Esophagus muscularis mucosa (tissue), 4 donors: ENCODE results near the gene ANKRD39. TPM values are rescaled to one million over a fixed set of nuclear protein-coding genes. Genes with fewer than 3 reads are reported as not detected.

Experiments
- DNase-seq: peaks from one replicate; pipeline ENCODE4 v3.0.0-alpha.2; 2017; ENCODE audit errors: extremely low spot score
- H3K27ac ChIP-seq, 4 donors: fragments of 200-600 bp; sonication (generic); replicated peaks in 1 of 4; 1 replicate in 3 of 4; 2 replicates in 1 of 4; pipeline ENCODE4 v1.5.1; 2016 to 2019; ENCODE audit warnings: mild to moderate bottlenecking in 1 of 4
- H3K27me3 ChIP-seq, 4 donors: fragments of 200-600 bp; sonication (generic); one replicate each; pipeline versions ENCODE4 v1.5.1 to v1.6.0; 2016 to 2019
- H3K36me3 ChIP-seq, 4 donors: fragments of 200-600 bp; sonication (generic); one replicate each; pipeline ENCODE4 v1.5.1; 2016 to 2019
- H3K4me1 ChIP-seq, 4 donors: fragments of 200-600 bp; sonication (generic); one replicate each; pipeline ENCODE4 v1.5.1; 2016 to 2019
- H3K4me3 ChIP-seq, 4 donors: fragments of 200-600 bp; sonication (generic); 1 replicate in 2 of 4; 2 replicates in 2 of 4; pipeline ENCODE4 v1.5.1; 2016 to 2019; ENCODE audit warnings: mild to moderate bottlenecking in 4 of 4, moderate library complexity in 1 of 4
- H3K9me3 ChIP-seq, 4 donors: fragments of 200-600 bp; sonication (generic); 1 replicate in 3 of 4; 2 replicates in 1 of 4; pipeline ENCODE4 v1.5.1; 2016 to 2019
- CTCF ChIP-seq, 3 experiments: fragments of 200-600 bp in 2 of 3; fragments of 450-650 bp in 1 of 3; sonication (generic) in 2 of 3; IDR thresholded peaks; one replicate each; pipeline ENCODE4 v1.5.1; 2017 to 2019; ENCODE audit warnings: antibody characterized with exemption in 3 of 3, mild to moderate bottlenecking in 2 of 3, moderate library complexity in 1 of 3
- EP300 ChIP-seq: sonication (generic); formaldehyde crosslinking; IDR thresholded peaks from one replicate; pipeline ENCODE4 v1.6.1; 2017; ENCODE audit warnings: antibody characterized with exemption
- POLR2A ChIP-seq: fragments of 450-650 bp; IDR thresholded peaks from one replicate; pipeline ENCODE4 v1.6.1; 2017; ENCODE audit warnings: antibody characterized with exemption, moderate library complexity, mild to moderate bottlenecking, low read depth
- POLR2AphosphoS5 ChIP-seq, 2 donors: sonication (generic); formaldehyde crosslinking; IDR thresholded peaks; one replicate each; pipeline ENCODE4 v1.6.1; 2017; ENCODE audit warnings: antibody characterized with exemption in 2 of 2
- WGBS: methylation state at CpG from one replicate; pipeline ENCODE4 v1.1.5; 2018; 5-methylcytosine and 5-hydroxymethylcytosine counted together
- intact Hi-C: fragments of 100-400 bp; cut with DNase I; formaldehyde crosslinking; loops from one replicate; pipeline ENCODE4 v1.15.1; 2023
- total RNA-seq, 4 donors: library from RNA; depleted of rRNA; stranded (reverse); fragments of >200 nt; gene quantifications; one replicate each; pipeline versions ENCODE4 v1.1.0 to v1.2.1, GENCODE V29; 2016

The ANKRD39 gene
- total RNA-seq, 4 donors from 2014 or later: 12.4 to 17.2 (median 14.7) TPM

- Histone ChIP-seq H3K27me3 (no peaks in the 10 kb centered on the region), H3K27ac (peak overlapping the region; percentile 83 to 100 (median 85)), H3K4me3 (peak overlapping the region; percentile 65 to 82 (median 70)), H3K4me1 (peaks cover 35 to 86% (median 81%) of the 10 kb centered on the region in 4 donors), H3K9me3 (no peaks in the 10 kb centered on the region), H3K36me3 (peaks cover 33 to 48% (median 46%) of the 10 kb centered on the region in 4 donors)
- WGBS: 46% methylated on average over 9 of the region's 11 CpGs
- no peak for DNase-seq
- intact Hi-C loops: loop anchor here (2.0 kb wide), 1 partner anchor 94 kb away; no protein-coding TSS in a partner anchor
- no peak for TF ChIP-seq CTCF (IDR thresholded peaks at IDR 0.05)
- no peak for TF ChIP-seq EP300
- peak in 1 of 2 donors; percentile 5 for TF ChIP-seq POLR2AphosphoS5 (IDR thresholded peaks at IDR 0.05)
Observed at GRCh38 chr2:96859099-96859649, 1.4 kb upstream of the ANKRD39 start.

- Histone ChIP-seq H3K36me3 (peaks cover 28 to 46% (median 45%) of the 10 kb centered on the region in 4 donors), H3K27ac (peak overlapping the region; percentile 84 to 100 (median 85)), H3K9me3 (no peaks in the 10 kb centered on the region), H3K4me1 (peaks cover 35 to 66% (median 63%) of the 10 kb centered on the region in 4 donors), H3K27me3 (no peaks in the 10 kb centered on the region), H3K4me3 (peak overlapping the region; percentile 65 to 82 (median 70))
- WGBS: 11% methylated on average over 23 of the region's 27 CpGs
- DNase-seq: no peak
- no peak for TF ChIP-seq CTCF (IDR thresholded peaks at IDR 0.05)
- TF ChIP-seq POLR2A: no peak
- no peak for TF ChIP-seq EP300
- no peak for TF ChIP-seq POLR2AphosphoS5 (IDR thresholded peaks at IDR 0.05)
- intact Hi-C loops: loop anchor here (2.0 kb wide), 1 partner anchor 40 kb away; the partner anchor contains the start of gene CNNM3
Observed at GRCh38 chr2:96856776-96857666, 795 bp downstream of the ANKRD39 start.

GRCh38 chr2:96853321-96853720, 4.5 kb downstream of the ANKRD39 start:
- WGBS: 98% methylated on average over 13 of the region's 15 CpGs
- H3K36me3 ChIP-seq: peaks cover 31 to 61% (median 58%) of the 10 kb centered on the region in 4 donors
- H3K4me3 ChIP-seq: no peak overlapping the region
- no peak for TF ChIP-seq POLR2A
- no peak for TF ChIP-seq EP300
- TF ChIP-seq POLR2AphosphoS5 (IDR thresholded peaks at IDR 0.05): no peak
- TF ChIP-seq CTCF (IDR thresholded peaks at IDR 0.05): no peak
- intact Hi-C loops: no loop called here
- DNase-seq: no peak
- H3K27ac ChIP-seq: no peak overlapping the region
- no peaks in the 10 kb centered on the region for H3K27me3 ChIP-seq
- no peaks in the 10 kb centered on the region for H3K9me3 ChIP-seq
- peaks cover 5 to 29% (median 26%) of the 10 kb centered on the region in 4 donors for H3K4me1 ChIP-seq

GRCh38 chr2:96852667-96853066, 5.1 kb downstream of the ANKRD39 start:
- TF ChIP-seq POLR2AphosphoS5 (IDR thresholded peaks at IDR 0.05) (no peak), POLR2A (no peak), EP300 (no peak), CTCF (IDR thresholded peaks at IDR 0.05) (no peak)
- 93% methylated on average over 6 of the region's 6 CpGs for WGBS
- Histone ChIP-seq H3K27ac (no peak overlapping the region), H3K9me3 (no peaks in the 10 kb centered on the region), H3K27me3 (no peaks in the 10 kb centered on the region), H3K36me3 (peaks cover 38 to 68% (median 65%) of the 10 kb centered on the region in 4 donors), H3K4me3 (no peak overlapping the region), H3K4me1 (peaks cover 5 to 27% (median 25%) of the 10 kb centered on the region in 4 donors)
- intact Hi-C loops: no loop called here
- DNase-seq: no peak
